Measurements from ENCODE around the gene SEC14L5. TPM values are rescaled to one million over a fixed set of nuclear protein-coding genes. Genes with fewer than 3 reads are reported as not detected.
A peak's percentile ranks its signal among the peaks of the same experiment; 100 is the strongest.

The SEC14L5 gene
- total RNA-seq, 1 donor from 2014 or later, result 0.41 TPM

GRCh38 chr16:4944333-4945281 is 13.5 kb upstream of the SEC14L5 start:
- TF ChIP-seq CTCF (IDR thresholded peaks at IDR 0.05), result no peak
- no peak for TF ChIP-seq EZH2 (IDR thresholded peaks at IDR 0.05)
- no peak for TF ChIP-seq EZH2phosphoT487 (IDR thresholded peaks at IDR 0.05)
- Histone ChIP-seq H3K36me3 (no peaks in the 10 kb centered on the region), H3K4me1 (peaks cover 30% of the 10 kb centered on the region), H3K4me2 (no peak overlapping the region), H3K9me3 (ENCODE audit: low read depth) (no peaks in the 10 kb centered on the region), H3K27ac (no peak overlapping the region), H4K20me1 (ENCODE audit: low read depth) (no peaks in the 10 kb centered on the region), H3K4me3 (no peak overlapping the region), H2AFZ (replicated peaks) (no peak overlapping the region), H3F3A (ENCODE audit: low read depth) (peaks cover 43% of the 10 kb centered on the region), H3K79me2 (ENCODE audit: low read depth) (no peaks in the 10 kb centered on the region), H3K27me3 (no peaks in the 10 kb centered on the region), H3K9ac (no peak overlapping the region)
- no peaks in the 10 kb centered on the region for H3K9me3 Mint-ChIP-seq
- DNase-seq (ENCODE audit: low spot score), result no peak
- peaks cover 51% of the 10 kb centered on the region for H3K4me1 Mint-ChIP-seq
- H3K4me3 Mint-ChIP-seq, result no peak overlapping the region
- peak overlapping the region; percentile 95 for H3K27ac Mint-ChIP-seq
- no peaks in the 10 kb centered on the region for H3K36me3 Mint-ChIP-seq
- H3K27me3 Mint-ChIP-seq (ENCODE audit: insufficient read depth, low read depth), result peaks cover 28% of the 10 kb centered on the region

GRCh38 chr16:4945560-4946502 is 12.3 kb upstream of the SEC14L5 start:
- H3K9me3 ChIP-seq (ENCODE audit: low read depth), result no peaks in the 10 kb centered on the region
- no peak overlapping the region for H3K4me2 ChIP-seq
- peak overlapping the region; percentile 66 for H3K27ac Mint-ChIP-seq
- H3K27ac ChIP-seq, result no peak overlapping the region
- no peaks in the 10 kb centered on the region for H3K9me3 Mint-ChIP-seq
- H3K4me1 ChIP-seq, result peaks cover 30% of the 10 kb centered on the region
- no peaks in the 10 kb centered on the region for H3K27me3 ChIP-seq
- DNase-seq (ENCODE audit: low spot score), result no peak
- no peak overlapping the region for H3K4me3 ChIP-seq
- H3K36me3 ChIP-seq, result no peaks in the 10 kb centered on the region
- no peak for TF ChIP-seq EZH2 (IDR thresholded peaks at IDR 0.05)
- TF ChIP-seq EZH2phosphoT487 (IDR thresholded peaks at IDR 0.05), result no peak
- TF ChIP-seq CTCF (IDR thresholded peaks at IDR 0.05), result no peak
- H3K27me3 Mint-ChIP-seq (ENCODE audit: insufficient read depth, low read depth), result peaks cover 26% of the 10 kb centered on the region
- no peak overlapping the region for H3K4me3 Mint-ChIP-seq
- H3K36me3 Mint-ChIP-seq, result no peaks in the 10 kb centered on the region
- no peak overlapping the region for H2AFZ ChIP-seq (replicated peaks)
- no peaks in the 10 kb centered on the region for H3K79me2 ChIP-seq (ENCODE audit: low read depth)
- peaks cover 53% of the 10 kb centered on the region for H3K4me1 Mint-ChIP-seq
- H3K9ac ChIP-seq, result no peak overlapping the region
- no peaks in the 10 kb centered on the region for H4K20me1 ChIP-seq (ENCODE audit: low read depth)
- H3F3A ChIP-seq (ENCODE audit: low read depth), result peaks cover 43% of the 10 kb centered on the region

- Mint-ChIP-seq H3K27me3 (ENCODE audit: insufficient read depth, low read depth) (peaks cover 21% of the 10 kb centered on the region), H3K4me1 (peaks cover 48% of the 10 kb centered on the region), H3K9me3 (no peaks in the 10 kb centered on the region), H3K4me3 (peak overlapping the region; percentile 4), H3K36me3 (no peaks in the 10 kb centered on the region), H3K27ac (peak overlapping the region; percentile 18)
- Histone ChIP-seq H3K9ac (no peak overlapping the region), H3K4me3 (no peak overlapping the region), H3F3A (ENCODE audit: low read depth) (peaks cover 43% of the 10 kb centered on the region), H3K36me3 (no peaks in the 10 kb centered on the region), H3K9me3 (ENCODE audit: low read depth) (no peaks in the 10 kb centered on the region), H3K27me3 (no peaks in the 10 kb centered on the region), H2AFZ (replicated peaks) (no peak overlapping the region), H4K20me1 (ENCODE audit: low read depth) (no peaks in the 10 kb centered on the region), H3K4me1 (peaks cover 30% of the 10 kb centered on the region), H3K79me2 (ENCODE audit: low read depth) (no peaks in the 10 kb centered on the region), H3K4me2 (no peak overlapping the region), H3K27ac (no peak overlapping the region)
- no peak for TF ChIP-seq EZH2 (IDR thresholded peaks at IDR 0.05)
- no peak for TF ChIP-seq EZH2phosphoT487 (IDR thresholded peaks at IDR 0.05)
- TF ChIP-seq CTCF (IDR thresholded peaks at IDR 0.05), result no peak
- no peak for DNase-seq (ENCODE audit: low spot score)
Measured at GRCh38 chr16:4946917-4947316, 11.2 kb upstream of the SEC14L5 start.

All from neural progenitor cell (in vitro differentiated cells).